ENCODE measurements around the gene GRB10.

Gene GRB10

GRCh38 chr7:50667338-50667737 lies 115.4 kb downstream of the GRB10 start:
- DNase-seq: no peak

GRCh38 chr7:50666124-50666496 lies 116.6 kb downstream of the GRB10 start:
- DNase-seq: no peak

GRCh38 chr7:50665403-50666123 lies 117.1 kb downstream of the GRB10 start:
- no peak for DNase-seq

DNA sequence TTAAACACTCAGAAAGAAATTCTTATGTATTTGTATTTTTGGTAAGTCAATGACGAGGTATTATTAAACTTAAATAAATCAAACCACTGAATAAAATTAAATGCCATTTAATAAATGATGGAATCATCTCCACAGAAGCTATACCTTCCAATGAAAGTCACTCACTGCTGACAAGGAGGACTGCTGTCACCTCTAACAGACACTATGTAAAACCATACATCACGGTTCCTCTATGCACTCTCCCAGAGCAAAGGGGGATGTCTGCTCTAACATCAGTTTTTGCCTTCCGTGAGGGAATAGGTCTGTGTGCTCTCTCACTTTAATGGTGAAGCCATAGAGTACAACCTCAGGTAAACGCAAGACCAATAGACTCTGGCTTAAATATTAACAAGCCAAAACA lies 117.8 kb downstream of the GRB10 start:
- no peak for DNase-seq

- no peak for DNase-seq
These were observed 118.2 kb downstream of the GRB10 start for GRCh38 chr7:50664461-50664922.

GRCh38 chr7:50663396-50664102 lies 119.1 kb downstream of the GRB10 start:
- no peak for DNase-seq

DNA sequence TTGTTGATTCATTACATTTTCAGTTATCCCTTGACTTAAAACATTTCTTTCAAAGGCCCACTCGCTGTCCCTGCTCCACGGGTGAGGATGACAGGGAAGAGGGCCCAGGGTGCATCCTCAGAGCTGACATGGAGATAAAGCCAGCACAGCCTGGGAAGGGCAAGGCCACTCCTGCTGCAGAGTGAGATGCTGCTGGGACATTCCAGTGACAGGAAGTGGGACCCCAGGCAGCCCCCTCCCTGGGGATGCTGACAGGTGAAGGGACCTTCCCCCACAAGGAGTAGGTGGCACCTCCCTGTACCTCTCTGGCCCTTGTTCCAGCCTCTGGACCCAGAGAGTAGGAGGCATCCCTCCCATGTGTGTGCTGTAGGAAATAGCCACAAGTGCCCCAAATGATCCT lies 119.7 kb downstream of the GRB10 start:
- no peak for DNase-seq

DNA sequence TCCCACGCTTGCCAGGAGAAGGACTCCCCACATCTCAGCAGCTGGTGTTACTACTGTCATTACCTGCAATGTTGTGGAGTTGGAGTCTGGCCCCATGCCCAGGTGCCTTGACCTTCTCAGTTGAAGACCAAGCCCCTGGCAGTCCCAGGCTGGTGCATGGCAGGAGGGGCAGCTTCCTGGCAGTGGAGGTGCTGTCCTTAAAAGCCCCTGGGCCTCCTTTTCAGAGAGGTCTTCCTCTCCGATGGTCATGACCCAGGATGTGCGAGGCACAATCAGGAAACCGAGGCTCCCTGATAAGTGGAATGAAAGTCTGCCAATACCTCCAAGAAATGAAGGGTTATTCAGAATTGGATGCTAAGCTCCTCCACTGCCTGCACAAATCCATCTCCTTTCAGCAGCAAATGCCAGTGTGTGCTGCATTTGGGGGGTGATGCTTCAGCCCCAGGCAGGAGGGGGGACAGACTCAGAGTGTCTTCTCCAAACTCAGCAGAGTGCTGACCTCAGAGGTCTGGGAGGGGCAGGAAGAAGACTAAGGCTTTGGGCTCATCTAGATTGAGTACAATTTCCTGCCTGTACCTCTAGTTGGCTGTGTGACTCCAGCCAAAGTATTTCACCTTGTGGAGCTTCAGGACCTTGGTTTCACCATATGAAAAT lies 120.5 kb downstream of the GRB10 start:
- peak; percentile 35 for DNase-seq

- peak; percentile 10 for DNase-seq
These were observed 121.2 kb downstream of the GRB10 start for GRCh38 chr7:50661345-50662040.

DNA sequence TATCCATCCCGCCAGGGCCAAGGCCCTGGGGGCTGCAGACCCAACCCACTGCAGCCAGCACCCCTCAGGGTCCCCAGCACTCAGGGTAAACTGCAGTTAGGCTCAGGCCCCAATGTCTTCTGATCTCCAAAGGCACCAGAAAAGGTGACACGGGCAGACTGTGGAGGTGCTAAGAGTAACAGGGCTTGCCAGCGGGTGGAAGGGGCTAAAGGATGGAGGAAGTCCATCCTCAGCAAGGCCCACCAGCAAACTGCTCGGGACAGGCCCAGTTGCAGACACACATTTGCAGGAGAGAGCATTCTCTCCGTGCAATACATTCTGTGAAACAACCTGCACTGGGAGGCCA lies 121.9 kb downstream of the GRB10 start:
- DNase-seq: no peak

DNA sequence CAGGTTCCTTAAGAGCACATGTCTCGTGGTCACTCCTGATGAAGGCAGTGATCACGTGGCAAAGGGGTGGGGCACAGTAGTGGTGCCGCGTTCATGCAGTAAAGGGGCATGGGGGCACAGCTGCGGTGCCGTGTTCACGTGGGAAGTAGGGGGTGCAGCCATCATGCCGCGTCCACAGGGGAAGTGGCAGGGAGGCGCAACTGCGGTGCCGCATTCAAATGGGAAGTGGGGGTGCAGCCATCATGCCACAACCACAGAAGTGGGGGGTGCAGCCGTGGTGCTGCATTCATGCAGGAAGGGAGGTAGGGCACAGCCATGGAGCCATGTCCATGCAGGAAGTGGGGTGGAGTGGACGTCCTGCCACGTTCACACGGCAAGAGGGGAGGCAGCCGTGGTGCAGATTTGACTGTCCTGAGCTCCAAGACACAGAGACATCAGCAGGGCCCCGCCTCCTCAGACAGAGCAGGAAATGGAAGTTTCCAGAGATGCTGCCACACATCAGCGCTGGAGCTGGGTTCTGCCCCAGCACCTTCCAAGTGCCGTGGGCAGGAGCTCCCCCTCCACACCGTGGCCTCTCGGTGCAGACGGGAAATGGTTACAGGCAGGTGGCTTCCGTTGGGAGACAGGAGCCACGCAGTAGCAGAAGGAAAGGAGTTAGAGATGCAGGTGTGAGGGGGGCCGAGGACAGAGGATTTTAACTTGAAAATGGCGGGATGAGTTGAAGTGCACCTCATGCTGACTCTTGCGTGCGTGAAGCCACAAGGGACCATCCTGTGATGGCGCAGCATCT lies 122.5 kb downstream of the GRB10 start:
- peak; percentile 53 for DNase-seq

DNA sequence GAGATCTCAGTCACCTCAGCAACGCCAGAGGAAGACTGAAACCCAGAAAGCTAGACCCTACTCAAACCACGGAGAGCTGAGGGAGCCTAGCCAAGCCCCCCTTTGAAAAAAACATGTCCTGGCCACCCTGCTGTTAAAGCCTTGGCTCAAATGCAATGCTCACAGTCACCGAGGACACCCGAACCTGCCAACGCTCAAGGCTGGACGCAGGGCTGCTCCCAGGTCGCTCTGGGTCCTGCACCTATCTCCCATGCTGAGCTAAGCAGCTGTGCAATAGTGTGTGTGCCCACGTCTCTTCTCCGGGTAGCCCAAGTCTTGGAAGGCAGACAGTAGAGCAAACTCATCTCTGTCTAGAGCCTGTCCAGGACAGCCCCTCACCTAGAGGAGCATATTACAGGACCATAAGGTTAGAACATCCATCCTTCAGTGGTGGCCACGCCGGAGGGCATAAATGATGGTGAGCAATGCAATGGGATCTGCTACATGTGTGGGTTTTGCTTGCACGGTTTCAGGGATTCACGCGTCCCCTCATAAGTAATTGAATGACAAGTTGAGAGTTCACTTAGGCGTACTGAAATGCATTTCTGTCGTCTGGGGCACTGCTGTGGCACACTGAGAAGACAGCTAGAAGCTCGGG lies 123.2 kb downstream of the GRB10 start:
- no peak for DNase-seq

- DNase-seq: no peak
These were observed 124.0 kb downstream of the GRB10 start for GRCh38 chr7:50658696-50659095.

DNA sequence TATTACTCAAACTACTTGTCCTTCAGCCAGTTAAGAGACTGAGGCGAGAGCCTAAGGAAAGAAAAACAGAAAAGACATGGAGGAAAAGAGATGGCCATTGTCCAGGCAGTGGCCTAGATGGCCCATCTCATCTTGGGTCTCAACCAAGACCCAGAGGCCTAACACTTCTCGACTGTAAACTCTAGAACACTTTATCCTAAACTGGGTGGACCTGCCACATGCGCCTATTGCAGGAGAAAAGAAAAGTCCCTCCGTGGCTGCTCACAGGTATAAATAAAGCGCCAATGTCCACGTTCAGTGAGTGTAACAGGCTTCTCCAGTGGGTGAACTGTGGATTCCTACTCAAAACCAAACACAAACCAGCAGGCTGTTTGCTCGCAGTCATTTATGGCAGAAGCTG lies 124.8 kb downstream of the GRB10 start:
- no peak for DNase-seq

DNA sequence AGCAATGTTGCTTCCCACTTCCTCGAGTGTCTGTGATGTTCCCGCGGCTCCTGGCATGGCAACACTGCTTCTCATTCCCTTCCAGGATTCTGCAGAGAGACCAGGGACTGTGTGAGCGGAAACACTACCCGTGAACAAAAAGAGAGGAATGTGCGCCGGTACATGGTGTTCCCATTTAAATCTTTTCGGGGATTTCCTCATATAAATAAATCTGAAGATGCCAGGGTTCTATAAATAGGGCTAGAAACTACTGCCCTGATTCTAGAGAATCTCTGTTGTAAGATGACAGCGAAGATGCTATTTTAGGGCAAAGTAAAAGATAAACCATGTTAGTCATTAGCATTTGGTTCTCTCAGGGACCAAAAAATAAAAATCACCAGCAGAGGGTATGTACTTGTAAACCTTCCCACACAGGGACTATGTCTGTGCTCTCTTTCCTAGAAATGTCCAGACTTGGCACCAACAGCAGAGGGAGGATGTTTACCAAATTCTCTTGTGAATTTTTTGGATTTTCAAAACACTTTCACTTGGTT lies 125.3 kb downstream of the GRB10 start:
- DNase-seq: no peak

DNA sequence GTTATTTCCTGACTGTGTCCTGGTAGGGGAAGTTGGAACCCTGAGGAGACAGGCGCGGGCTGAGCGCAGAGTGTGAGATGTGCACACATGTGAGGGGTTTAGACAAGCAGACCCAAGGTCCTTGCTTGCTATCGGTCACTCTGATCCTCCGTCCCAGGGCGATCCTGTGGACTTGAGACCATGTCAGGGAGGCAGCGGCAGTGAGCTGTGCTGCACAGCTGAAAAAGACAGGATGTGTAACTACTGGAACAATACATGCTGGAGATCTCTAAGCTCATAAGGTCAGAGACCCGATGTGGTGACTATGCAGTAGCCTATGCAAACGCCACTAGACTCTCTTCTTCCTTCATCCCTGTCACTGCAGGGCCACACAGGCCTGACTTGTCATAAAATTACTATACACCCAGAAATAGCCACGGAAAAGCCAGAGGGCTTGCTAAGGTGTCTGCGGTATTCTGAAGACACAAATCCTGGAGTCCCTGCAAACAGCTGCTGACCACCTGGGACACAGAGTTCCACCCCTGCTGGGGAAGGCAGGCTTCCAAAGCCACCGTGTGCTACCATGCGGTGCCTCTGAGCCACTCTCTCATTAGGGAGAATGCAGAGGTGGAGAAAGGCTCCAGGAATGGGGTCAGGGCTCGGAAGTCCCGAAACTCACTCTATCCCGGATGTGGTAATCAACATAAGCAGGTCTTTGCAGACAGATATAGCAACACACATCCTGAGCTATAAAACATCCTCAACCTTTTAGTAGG lies 126.4 kb downstream of the GRB10 start:
- DNase-seq: no peak

- no peak for DNase-seq
These were observed 127.2 kb downstream of the GRB10 start for GRCh38 chr7:50655490-50655889.

- DNase-seq: no peak
These were observed 127.7 kb downstream of the GRB10 start for GRCh38 chr7:50655020-50655419.

- DNase-seq: no peak
These were observed 128.7 kb downstream of the GRB10 start for GRCh38 chr7:50653981-50654425.

DNA sequence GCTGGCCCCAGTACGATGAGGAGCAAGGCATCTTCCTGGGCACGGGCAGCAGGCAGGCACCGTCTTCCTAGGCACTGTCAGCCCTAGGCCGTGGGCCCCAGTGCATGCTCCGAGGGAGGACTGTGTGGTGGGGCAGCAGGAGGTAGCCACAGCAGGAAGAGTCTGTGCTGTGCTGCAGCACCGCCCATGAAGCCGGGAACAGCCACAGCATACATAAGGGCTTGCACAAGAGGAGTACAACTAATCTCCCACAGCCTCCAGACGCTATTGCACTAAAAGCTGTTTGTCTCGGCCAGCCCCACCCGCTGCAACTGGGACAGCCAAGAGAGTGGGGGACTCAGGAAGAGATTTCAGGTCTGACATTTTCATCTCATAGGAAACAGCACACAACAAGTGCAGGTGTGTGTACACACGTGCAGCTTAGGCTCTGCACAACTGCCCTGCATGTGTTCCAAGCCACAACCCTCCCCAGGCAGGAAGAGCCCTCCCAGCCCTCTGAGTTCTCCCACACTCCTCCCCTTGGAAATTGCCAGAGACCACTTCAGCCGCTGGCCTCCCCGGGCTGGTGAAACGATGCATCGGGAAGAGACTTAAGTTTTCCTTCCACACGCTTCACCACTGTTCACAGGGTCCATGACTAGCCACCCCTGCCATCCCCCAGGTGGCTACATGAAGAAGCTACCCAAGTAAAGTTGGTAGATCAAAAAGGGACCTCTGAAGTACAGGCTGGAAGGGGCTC lies 129.4 kb downstream of the GRB10 start:
- DNase-seq: no peak
